ENCODE measurements around the gene BEST2. TPM values are rescaled to one million over a fixed set of nuclear protein-coding genes. Genes with fewer than 3 reads are reported as not detected.

Gene BEST2
- total and polyA plus RNA-seq, 10 donors, result not detected

- Histone ChIP-seq H3K36me3 (no peaks in the 10 kb centered on the region), H3K27me3 (replicated peaks in 1 of 7) (no peaks in the 10 kb centered on the region), H3K4me3 (peak overlapping the region in 6 of 8 donors; percentile 31 to 79 (median 59)), H3K9me3 (no peaks in the 10 kb centered on the region), H3K4me1 (peaks cover 41 to 84% (median 74%) of the 10 kb centered on the region in 6 donors), H3K27ac (peak overlapping the region; percentile 79 to 98 (median 96))
- no peak for TF ChIP-seq POLR2A (IDR thresholded peaks at IDR 0.05)
- no peak for TF ChIP-seq CTCF (IDR thresholded peaks at IDR 0.05 in 8 of 11, conservative IDR thresholded peaks at IDR 0.05 in 3 of 11)
- no peak for TF ChIP-seq POLR2AphosphoS5 (IDR thresholded peaks at IDR 0.05)
- WGBS, 5 donors, result 43 to 58% (median 52%) methylated on average over 6 of the region's 6 CpGs
- no peak for DNase-seq
- intact Hi-C loops (cut with DNase I; ENCODE audit: low total_unique reads), result no loop called here
Observed at GRCh38 chr19:12778905-12779161, 27.2 kb downstream of the BEST2 start.

DNA sequence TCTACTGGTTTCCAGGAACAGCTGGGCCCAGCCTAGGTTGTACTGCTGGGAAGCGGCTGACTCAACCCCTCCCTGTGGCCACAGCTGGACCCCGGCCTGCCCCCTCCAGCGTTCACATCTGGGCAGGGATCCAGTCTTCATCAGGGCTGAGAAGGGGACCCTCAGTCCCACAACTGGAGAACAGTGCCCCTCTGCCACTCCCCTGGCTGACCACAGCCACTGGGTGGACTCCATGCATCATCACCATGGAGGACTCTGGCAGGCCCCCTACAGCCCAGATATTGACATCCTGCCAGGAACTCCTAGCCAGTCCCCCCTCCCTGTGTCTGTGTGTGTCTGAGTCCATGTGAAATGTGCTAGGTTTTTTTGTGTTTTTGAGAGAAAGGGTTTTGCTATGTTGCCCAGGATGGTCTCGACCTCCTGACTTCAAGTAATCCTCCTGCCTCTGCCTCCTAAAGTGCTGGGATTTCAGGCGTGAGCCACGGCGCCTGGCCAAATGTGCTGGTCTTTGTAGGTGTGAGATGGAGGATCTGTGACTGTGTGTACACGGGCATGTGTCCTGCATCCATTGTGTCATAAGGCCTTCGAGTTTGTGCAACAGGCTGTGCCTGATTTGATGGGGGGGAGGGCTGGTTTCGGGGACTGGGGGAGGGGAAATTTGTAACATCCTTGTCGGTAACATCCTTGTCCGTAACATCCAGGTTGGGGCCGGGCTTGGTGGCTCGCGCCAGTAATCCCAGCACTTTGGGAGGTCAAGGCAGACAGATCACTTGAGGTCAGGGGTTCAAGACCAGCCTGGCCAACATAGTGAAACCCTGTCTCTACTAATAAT lies 27.8 kb downstream of the BEST2 start:
- Histone ChIP-seq H3K4me1 (peaks cover 47 to 90% (median 80%) of the 10 kb centered on the region in 6 donors), H3K27me3 (replicated peaks in 1 of 7) (no peaks in the 10 kb centered on the region), H3K36me3 (no peaks in the 10 kb centered on the region), H3K9me3 (no peaks in the 10 kb centered on the region), H3K27ac (peak overlapping the region; percentile 79 to 98 (median 96)), H3K4me3 (peak overlapping the region in 5 of 8 donors; percentile 52 to 79 (median 59))
- 39 to 65% (median 60%) methylated on average over 7 to 15 of the region's 15 CpGs for WGBS, 5 donors
- peak; percentile 83 for DNase-seq
- intact Hi-C loops (cut with DNase I; ENCODE audit: low total_unique reads), result no loop called here
- TF ChIP-seq CTCF (IDR thresholded peaks at IDR 0.05 in 8 of 11, conservative IDR thresholded peaks at IDR 0.05 in 3 of 11) (peak in 1 of 11 experiments; percentile 18), POLR2AphosphoS5 (IDR thresholded peaks at IDR 0.05) (peak in 2 of 3 donors; percentile 42 to 74), POLR2A (IDR thresholded peaks at IDR 0.05) (no peak)

- no peak for DNase-seq
- intact Hi-C loops (cut with DNase I; ENCODE audit: low total_unique reads), result no loop called here
- WGBS, 5 donors, result 0 to 3% (median 1%) methylated on average over 8 to 12 of the region's 12 CpGs
Observed at GRCh38 chr19:12782174-12782423, 30.5 kb downstream of the BEST2 start.

More at GRCh38 chr19:12782174-12782423, 30.5 kb downstream of the BEST2 start:
- no peaks in the 10 kb centered on the region for H3K27me3 ChIP-seq (replicated peaks in 1 of 7)
- peaks cover 65 to 97% (median 88%) of the 10 kb centered on the region in 6 donors for H3K4me1 ChIP-seq
- no peaks in the 10 kb centered on the region for H3K36me3 ChIP-seq
- H3K4me3 ChIP-seq, result peak overlapping the region; percentile 30 to 66 (median 45)
- no peaks in the 10 kb centered on the region for H3K9me3 ChIP-seq
- TF ChIP-seq POLR2A (IDR thresholded peaks at IDR 0.05) (peak in 1 of 3 donors; percentile 88), CTCF (IDR thresholded peaks at IDR 0.05 in 8 of 11, conservative IDR thresholded peaks at IDR 0.05 in 3 of 11) (no peak), POLR2AphosphoS5 (IDR thresholded peaks at IDR 0.05) (peak in 1 of 3 donors; percentile 98)
- H3K27ac ChIP-seq, result peak overlapping the region; percentile 95 to 100 (median 100)
